GM21447 (cell line): ENCODE data around the gene UNG.

Source experiments
- ATAC-seq: cut with Tn5 transposase; IDR thresholded peaks from one replicate; pipeline ENCODE4 v1.9.1; 2021; ENCODE audit not compliant: unreplicated experiment

UNG gene

DNA sequence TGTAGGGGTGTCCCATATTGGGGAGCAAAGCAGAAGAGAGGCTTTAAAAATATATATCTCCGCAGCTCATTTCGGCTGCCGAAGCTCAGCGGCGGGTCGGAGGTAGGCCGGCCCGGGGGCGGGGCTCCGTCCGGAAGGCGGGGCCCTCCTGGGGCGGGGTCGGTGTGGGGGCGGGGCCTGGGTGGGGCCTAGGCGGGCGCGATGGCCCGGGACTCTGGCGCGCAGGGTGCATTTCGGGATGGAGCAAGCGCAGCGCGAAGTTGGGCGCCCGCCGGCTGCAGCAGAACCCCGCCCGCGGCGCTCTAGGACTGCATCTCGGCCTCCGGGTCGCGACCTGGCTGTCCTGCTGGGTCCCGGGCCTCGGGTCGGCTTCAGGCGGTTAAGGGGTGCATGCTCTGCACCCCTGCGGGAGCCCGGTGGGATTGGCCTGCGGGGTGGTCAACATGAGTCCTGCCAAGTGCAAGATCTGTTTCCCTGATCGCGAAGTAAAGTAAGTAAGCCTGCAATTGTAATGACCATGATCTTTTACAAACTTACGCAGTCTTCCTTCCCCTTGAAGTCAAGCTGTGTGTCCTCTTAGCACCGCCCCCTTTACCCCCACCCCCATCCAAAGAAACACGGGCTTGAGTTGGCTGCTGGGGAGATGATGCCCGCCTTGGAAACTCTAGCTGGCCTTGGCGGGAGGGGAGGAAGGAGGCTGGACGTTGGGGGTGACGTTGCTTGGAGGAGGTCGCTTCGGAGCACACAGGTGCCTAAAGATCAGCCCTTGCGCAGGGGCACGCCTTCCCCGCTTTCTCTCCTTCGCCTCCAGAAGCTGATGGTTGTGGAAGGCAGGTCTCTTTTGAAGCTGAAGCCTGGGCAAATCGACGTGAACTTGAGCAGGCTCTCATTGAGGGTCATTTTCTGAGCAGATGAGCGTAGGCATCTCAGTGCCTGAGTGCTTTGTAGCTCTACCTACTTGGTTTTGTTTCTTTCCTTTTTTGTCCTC, 57.3 kb downstream of the UNG start:
- peak; percentile 78 for ATAC-seq

- ATAC-seq: no peak
Observed at GRCh38 chr12:109156036-109156435, 58.6 kb downstream of the UNG start.

- ATAC-seq: no peak
Observed at GRCh38 chr12:109156586-109156985, 59.2 kb downstream of the UNG start.

- ATAC-seq: no peak
Observed at GRCh38 chr12:109157986-109158385, 60.6 kb downstream of the UNG start.

- ATAC-seq: no peak
Observed at GRCh38 chr12:109160433-109160832, 63.0 kb downstream of the UNG start.
